CD4-positive, alpha-beta T cell treated with Interleukin-4 for 4 hours (primary cell): Measurements from ENCODE around the gene ZDHHC19.
A peak's percentile ranks its signal among the peaks of the same experiment; 100 is the strongest.
"Not testable (repeated sequence)": the region's sequence is repeated elsewhere in the genome, so short reads cannot be mapped to it uniquely, and the experiment has no call there.

Experiments used
- DNase-seq: peaks from one replicate; pipeline ENCODE4 v3.0.0-alpha.2; 2020

ZDHHC19 gene

DNA sequence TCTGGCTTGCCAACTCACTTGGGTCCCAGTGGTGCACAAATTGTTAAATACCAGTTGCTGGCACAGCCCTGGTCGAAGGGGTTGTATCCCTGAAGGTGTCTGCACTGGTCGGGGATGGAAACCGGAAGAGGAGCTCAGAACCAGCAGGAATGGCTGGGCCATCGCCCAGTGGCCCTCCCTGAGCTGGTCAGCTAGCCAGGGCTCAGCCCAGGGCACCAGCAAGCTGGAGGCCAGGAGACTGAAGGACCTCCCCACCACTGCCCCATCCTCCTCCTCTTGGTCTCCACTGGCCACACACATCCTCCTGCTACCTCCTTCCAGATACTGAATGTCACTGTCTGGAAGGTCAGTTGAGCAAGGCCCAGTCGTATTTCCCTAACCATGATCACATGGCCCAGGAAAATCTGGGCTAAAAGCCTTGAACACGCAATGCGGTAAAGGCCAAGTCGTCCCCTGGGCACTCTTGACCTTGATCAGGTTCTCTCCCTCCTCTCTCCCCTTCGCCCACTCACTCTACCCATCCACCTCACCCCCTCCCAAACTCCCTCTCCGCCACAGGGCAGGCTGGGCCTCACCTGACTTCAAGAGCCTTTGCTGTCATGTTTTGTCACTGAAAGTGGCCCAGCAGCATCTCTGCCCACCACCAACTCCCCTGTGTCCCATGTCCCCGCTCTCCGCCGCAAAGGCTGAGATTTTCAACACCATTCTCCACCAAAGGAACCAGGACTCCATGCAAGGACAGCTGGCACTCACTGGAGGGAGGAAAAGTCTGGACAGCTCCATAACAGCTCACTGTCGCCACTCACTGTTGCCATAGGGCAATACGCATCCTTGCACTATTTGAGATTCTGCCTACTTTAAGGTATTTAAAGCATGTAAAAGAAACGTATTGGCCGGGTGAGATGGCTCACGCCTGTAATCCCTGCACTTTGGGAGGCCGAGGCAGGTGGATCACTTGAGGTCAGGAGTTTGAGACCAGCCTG is 12.1 kb downstream of the ZDHHC19 start:
- no peak for DNase-seq

DNA sequence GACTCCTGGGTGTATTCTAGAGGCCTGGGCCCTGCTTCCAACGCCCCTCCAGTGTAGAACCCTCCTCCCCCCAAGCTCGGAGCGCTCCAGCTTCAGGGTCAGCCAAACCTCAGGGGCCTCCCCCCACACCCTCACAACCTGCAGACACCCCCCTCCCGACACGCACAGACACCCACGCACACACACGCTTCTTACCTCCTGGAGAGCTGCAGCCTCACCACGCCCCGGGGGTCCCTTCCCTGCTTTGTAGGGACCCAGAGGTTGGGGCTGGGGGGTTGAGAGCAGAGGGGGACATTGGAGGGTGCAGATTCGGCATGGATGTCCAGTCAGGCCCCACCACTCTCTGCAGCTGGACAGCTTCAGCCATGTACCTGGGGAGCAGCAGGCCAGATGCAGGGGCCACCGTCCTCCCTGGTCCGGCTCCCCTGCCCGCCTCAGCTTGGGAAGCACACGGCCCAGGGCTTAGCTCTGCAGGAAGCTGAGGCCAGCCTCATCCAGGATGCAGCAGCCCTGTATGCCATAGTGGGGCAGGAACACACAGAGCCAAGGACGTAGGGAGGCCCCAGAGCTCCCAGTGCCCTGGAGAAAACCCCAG is 13.0 kb downstream of the ZDHHC19 start:
- DNase-seq: no peak

DNA sequence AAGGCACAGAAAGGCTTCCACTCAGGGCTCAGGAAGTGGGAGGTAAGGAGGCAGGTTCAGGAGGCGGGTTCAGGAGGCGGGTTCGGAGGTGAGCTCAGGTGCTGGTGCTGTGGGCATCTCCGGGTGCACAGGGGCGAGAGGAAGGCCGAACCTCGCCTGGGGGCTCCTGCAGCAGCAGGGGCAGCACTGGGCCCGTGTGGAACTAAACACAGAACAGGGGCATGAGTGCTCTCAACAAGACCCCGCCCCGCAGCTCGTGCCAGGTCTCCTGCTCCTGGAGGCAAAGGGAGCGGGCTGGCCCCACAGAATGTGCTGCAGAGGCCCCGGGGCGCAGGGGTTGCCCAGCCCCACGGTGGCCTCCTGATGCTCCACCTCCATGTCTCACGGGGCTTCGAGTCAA is 13.7 kb downstream of the ZDHHC19 start:
- no peak for DNase-seq

DNA sequence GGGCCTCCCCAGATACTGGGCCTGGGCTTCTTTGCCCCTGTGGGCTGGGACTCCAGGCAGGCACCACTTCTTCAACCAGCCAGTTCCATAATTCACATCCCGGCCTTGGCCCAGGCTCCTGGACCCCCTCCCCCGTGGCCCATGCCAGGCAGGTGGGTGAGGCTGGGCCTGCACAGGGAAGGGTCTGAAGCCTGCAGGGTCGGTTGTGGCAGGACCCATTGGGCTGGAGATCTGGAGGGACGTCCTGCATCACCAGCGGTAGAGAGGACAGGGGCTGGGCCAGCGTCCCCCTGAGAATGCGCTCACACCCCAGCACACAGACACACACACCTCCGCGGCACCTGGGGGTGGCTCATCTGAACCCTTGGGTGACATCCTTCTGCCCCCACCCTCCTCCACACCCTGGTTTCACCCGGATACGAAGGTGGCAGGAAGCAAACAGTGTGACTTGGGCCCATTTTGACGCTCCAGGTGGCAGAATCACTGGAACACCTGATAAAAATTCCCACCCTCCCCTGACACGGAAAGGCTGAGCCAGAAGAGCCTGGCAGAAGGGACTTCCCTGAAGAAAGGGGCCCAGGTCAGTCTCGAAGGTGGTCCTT is 15.4 kb downstream of the ZDHHC19 start:
- no peak for DNase-seq

DNA sequence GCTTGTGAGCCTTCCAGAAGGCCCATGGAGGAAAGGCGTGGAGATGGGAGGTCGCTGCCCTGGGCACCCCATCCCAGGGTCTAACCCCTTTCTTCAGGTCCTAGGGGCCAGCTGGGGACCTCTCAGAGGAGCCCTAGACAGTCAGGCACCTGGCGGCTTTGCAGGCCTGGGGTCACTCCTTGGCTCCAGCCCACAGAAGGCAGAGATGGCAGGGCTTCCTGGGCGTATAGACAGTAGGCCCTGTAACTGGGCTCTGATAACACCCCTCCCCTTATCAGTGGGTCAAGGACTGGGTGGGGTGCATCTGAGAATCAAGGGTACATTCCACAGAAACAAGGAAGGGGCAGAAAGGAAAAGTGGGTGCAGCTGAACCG is 16.7 kb downstream of the ZDHHC19 start:
- DNase-seq: no peak

DNA sequence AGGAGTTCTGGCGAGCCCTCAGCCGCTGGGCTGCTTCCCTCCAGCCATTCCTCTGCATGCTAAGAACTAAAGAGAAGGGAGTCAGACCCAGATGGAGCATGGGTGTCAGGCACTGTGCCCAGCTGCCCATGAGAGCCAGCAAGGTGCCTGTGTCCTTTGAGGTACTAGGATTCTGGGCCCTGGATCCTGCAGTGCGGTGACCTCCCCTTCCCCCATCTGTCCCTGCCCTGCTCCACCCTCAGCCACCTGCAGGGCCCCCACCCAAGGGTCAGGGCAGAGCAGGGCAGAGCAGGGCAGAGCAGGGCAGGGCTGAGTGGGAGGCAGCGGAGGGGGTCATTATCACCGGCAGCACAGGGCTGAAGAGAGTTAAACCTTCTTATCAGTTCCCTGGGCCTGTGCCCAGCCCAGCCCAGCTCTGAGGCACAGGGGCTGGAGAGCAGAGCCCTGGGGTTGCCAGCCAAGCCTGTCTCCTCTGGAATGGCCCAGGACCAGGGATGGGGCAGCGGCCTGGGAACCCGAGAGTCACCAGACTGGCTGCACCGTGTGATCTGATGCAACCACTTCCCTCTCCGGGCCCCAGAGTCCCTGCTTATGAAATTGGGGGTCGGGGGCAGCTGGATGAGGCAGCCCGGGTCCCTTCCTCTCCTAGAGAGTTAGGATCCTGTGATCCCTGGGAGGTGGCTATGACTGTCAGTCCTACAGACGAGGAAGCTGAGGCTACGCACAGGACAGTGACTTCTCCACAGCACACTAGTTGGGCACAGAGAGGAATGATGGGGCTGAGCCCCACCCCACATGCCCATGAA is 17.3 kb downstream of the ZDHHC19 start:
- no peak for DNase-seq

DNA sequence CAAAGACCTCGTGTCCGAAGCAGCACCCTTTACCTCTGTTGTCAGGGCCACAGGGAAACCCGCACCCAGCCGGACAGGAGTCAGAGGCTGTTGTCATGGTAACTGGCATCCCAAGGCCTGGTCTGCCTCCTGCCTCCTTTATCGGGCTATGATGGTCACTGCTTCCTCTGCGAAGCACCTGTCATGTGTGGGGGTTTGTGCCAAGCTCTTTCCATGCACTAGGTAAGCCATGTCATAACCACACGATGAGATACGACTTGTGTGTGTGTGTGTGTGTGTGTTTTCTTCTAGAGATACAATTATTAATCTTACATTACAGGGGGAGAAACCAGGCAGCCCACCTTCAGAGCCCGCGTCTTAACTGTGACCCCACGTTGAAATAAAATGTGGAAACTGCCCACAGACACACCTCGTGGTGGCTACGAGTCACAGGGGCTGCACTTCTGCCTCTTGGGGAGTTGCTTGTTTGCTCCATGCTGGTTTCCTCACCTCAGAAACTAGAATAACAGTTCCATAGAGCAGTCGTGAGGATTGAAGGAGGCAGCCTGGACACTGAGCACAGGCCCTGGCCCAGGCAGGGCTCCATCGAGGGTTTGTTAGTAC is 18.0 kb downstream of the ZDHHC19 start:
- no peak for DNase-seq

DNA sequence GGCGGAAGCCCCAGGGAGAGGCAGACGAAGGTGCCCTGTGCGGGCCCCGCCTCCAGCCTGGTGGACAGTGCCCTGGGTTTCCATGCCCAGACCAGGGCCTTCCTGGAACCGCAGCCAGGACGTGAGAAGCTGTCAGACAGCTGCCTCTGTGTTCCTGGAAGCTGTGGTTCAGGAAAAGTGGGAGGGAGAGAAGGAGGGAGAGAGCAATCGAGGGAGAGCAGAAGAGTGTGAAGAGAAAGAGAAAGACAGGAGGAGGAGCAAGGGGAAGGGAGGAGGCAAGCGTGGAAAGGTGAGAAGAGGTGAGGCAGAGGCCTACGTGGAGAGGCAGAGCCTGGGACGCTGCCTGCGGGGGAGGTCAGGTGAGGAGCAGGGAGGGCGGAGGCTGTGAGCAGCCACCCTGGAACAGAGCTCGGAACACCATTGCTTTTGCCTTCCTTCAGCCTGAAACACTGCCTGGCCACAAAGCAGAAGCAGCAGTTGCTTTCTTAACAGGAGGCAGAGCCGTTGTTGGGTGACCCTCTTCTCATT is 18.6 kb downstream of the ZDHHC19 start:
- DNase-seq: no peak

DNA sequence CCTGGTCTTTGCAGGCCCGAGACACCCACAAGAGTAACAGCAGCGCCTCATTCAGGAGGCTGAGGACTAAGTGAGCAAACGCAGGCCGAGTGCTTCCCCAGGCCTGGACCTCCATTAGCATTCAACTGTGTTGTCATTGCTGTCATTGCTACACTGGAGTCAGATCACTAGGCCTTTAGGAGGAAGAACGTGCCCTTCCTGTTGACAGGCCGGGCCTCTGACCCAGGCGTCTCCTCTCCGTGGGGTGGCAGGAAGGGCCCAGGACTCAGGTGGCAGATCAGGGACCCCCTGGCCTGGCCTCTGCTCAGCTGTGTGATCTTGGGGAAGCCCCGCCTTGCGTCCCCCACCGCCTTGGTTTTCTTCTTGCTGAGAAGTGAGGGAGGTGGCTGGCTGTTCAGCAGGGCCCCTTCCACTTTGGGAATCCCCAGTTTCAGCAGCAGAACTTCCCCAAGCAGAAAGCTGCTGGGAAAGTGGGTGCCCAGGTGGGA is 19.1 kb downstream of the ZDHHC19 start:
- peak; percentile 70 for DNase-seq

DNA sequence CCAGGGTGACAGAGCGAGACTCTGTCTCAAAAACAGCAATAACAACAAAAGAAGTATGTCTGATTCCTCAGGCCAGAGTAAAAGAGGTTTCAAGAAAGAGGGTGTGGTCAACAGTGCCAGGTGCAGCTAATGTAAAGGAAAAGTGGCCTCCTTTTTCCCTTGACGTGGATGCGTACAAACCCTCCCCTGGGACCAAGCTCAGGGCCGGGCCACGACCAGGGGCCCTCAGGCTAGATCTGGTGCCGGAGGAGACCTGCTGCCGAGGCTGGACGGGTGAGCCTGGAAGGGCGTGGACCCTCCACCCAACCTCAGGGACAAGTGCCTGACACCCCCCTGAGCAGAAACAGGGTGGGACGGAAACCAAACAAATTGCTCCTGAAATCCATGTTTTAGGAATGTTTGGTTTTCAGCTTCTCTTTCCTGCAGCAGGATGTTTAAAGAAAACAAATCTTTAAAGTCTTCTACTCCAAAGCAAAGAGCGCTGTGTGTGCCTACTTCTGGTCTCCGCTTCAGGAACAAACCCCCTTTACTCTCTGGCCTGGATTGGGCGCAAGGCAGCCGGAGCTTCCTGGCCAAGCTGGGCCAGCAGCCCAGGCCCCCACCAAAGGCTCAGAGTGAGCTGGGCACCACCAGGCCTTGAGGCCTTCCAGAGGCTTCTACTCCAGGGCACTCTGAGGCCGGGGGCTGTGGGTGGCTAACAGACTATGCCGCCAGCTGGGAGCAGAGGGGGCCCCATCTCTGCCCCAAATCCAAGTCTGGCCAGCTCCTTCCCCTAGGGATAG is 21.4 kb downstream of the ZDHHC19 start:
- no peak for DNase-seq

DNA sequence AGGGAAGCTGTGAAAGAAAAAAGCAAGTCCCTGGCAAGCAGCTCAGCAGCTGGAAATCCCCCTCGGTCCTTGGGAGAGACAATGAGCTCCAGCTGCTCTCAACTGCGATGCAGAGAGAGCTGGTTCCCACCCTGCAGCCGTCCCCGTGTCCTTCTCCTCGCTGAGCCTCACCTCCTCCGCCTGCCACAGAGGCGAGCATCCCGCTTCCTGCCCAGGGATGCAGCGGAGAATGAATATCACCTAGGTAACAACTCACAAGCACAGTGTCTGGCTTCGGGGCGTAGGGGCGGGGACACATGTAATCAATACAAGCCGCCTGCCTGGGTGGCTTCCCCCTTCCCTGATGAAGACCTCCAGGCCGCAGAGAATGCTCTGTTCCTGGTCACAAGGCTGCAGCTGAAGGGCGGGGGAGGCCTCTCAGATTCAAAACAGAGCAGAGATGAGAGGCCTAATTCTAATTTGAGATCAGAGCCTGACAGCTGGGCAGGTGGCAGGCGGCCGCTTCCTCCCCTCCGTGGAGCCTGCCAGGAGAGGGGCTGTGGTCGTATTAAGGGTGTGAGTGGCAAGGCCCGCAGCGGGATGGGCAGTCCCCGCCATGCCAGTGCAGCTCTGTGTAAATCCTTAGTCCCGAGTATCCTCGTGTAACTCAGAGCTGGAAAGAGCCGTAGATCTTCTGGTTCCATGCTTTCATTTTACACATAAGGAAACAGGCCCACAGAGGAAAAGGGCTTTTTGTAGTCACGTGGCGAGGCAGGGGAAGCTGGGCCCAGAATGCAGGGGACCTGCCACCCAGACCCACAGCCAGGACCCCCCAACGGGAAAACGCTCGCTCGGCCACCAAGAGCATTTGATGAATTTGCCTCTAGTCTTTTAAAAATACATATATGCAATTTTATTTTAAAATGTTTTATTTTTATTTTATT is 24.3 kb downstream of the ZDHHC19 start:
- DNase-seq: no peak

DNA sequence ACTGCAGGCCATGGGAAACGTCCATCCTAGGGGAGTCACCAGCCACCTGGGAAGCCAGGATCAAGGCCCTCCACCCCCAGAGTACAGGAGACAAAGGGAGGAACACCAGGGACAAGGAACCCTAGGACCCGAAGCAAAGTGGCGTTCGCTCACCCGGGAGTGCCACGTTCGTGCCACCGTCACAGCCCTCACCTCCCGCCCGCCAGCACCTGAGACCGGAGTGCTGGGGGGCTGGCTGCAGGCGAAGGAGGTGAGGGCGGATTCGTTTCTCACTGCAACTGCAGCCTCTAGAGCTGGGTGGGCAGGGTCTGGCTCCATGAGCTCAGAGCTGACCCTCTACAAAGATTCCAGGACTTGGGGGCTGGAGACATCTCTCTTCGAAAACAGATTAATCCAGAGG is 26.3 kb downstream of the ZDHHC19 start:
- no peak for DNase-seq

DNA sequence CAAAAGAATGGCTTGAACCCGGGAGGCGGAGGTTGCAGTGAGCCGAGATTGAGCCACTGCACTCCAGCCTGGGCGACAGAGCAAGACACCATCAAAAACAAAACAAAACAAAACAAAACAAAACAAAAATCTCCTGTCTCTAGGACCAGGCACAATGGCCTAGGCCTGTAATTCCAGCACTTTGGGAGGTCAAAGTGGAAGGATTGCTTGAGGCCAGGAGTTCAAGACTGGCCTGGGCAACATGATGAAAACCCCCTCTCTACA is 27.1 kb downstream of the ZDHHC19 start:
- not testable (repeated sequence) for DNase-seq

DNA sequence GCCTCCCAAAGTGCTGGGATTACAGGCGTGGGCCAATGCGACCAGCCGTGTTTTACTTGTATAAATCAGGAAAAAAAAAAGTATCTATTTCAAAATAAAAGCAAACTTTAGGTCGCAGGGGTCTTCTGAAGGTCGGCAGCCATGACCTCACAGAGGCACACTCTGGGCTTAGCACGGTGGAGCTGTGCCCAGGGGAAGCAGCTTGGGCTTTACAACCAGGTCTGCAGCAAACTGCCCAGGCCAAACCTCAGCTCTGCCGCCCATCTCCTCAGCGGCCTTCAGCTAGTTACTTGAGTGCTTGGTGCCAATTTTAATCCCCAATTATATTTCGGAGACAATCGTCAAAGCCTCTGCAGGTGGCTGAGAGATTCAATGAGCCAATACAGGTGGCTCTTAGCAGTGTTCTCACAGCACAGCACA is 30.1 kb downstream of the ZDHHC19 start:
- DNase-seq: no peak

DNA sequence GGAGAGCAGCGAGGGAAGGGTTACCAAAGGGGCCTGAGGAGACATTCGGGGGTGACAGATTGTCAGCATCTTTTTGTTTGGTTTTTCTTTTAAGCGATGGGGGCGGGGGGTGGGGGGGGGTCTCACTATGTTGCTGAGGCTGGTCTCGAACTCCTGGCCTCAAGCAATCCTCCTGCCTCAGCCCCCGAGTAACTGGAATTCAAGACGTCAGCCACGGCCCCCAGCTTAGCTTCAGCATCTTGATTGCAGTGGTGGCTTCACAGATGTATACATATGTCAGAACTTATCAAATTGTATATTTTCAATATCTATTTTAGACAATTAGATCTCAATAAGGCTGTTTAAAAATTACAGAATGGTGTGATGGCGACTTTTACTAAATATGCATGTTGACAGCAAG is 30.9 kb downstream of the ZDHHC19 start:
- no peak for DNase-seq

DNA sequence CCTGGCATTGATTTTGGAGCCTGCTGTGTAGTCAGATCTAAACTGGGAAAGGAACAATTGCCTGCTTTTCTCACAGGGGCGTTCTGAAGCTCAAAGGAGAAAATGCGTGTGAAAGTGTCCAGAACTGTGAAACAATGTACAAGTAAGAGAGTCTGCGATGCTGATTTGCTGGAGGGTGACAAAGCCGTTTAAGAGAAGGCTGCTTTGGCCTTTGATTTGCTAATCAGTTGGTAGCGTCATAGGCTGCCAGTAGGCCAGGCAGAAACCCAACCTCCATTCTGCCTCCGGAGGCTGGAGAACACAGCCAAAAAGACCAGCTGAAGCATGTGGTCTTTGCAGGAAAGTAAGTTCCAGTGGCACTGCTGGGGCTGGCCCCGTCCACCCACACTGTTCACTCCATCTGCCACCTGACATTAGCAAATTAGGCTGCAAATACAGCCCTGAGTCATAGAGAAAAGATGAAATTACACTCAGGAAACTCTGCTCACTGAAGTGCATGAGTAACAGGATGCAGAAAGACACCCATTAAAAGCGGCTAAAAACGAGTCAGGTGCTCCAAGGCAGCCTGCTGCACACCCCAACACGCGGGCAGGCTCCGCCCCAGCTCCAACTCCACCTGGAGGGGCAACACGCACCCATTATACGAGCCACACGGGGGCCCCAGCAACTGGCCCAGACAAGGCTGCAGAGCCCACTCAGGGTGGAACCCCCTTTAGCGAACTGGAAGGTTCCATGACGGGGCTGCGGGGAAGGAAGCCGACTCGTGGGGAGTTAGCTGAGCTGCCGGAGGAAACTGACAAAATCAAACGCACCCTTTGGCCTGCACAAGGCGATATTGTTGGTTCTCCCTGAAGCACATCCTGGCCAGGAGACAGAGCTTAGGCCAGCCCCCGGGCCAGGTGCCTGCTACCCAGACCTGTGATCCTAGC is 31.6 kb downstream of the ZDHHC19 start:
- DNase-seq: peak; percentile 90

DNA sequence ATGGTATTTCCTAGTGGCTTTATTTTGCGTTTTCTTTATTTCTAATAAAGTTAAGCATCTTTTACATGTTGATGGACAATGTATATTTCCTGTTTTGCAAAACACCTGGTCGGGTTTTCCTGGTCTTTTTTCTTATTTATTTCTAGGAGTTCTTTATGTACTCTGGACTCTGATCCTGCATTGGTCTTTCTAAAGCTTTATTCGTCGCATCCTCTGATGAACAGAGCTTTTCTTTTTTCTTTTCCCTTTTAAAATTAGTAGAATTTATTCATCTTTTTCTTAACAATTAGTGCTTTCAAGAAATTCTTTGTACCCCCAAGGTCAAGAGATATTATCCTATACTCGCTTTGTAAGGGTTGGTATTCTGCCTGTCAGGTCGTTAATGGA is 32.2 kb downstream of the ZDHHC19 start:
- DNase-seq: no peak

DNA sequence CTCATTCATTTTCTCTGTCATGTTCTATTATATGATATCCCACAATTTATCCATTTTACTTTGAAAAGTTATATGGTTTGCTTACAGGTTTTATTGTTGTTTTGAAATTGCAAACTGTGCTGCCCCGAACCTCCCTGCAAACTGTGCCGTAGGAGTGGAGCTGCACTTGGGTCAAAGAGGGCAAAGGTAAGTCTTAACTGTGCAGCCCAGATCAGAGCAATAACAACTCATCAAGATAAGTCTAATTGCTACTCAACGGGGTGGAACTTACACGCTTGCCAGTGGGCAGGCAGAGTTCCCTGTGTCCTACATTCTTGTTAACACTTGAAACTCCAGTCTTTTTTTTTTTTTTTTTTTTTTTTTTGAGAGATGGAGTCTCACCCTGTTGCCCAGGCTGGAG is 33.2 kb downstream of the ZDHHC19 start:
- DNase-seq: no peak

DNA sequence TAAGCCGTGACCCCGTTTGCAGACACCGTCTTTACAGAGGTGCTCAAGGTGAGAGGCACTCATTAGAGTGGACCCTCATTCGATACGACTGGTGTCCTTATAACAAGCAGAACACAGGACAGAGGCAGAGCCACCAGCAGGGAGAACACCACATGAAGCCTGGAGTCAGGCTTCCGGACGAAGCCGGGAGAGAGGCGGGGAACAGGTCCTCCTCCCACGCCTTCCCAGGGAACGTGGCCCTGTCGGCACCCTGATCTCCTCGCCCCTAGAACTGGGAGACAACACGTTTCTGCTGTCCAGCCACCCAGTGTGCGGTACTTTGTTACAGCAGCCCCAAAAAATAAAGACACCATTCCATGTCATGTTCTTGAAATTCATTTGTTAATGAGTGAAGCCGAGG is 33.6 kb downstream of the ZDHHC19 start:
- DNase-seq: no peak

DNA sequence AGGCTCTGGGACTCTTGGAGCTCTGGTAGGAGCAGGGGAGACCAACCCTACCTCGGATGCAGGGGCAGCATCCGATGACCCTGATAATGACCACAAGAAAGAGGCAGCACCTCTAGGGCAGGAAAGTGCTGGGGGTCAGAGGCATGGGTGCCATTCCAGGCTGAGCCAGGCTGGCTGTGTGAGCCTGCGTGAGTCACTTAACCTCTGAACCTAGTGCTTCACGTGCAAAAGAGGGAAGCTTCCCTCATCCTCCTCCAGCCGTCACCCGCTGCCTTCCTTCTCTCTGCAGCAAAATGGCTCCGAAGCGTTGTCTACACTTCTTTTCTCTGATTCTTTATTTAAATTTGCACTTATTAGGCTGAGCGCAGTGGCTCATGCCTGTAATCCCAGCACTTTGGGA is 35.5 kb downstream of the ZDHHC19 start:
- DNase-seq: no peak
